ENCODE data around the gene IL1RAPL1. TPM values are rescaled to one million over a fixed set of nuclear protein-coding genes. Genes with fewer than 3 reads are reported as not detected.

The IL1RAPL1 gene
- total RNA-seq, 1 experiment from 2014 or later = not detected

GRCh38 chrX:29935455-29935854 lies 1348.2 kb downstream of the IL1RAPL1 start:
- H3K4me1 Mint-ChIP-seq (ENCODE audit: insufficient read depth, unreplicated experiment) = no peaks in the 10 kb centered on the region
- no peak overlapping the region for H3K4me3 Mint-ChIP-seq (ENCODE audit: unreplicated experiment)
- no peak for TF ChIP-seq CTCF (IDR thresholded peaks at IDR 0.05; ENCODE audit: unreplicated experiment)
- intact Hi-C loops (cut with micrococcal nuclease) = no loop called here
- H3K27ac Mint-ChIP-seq (ENCODE audit: low read depth, unreplicated experiment) = no peak overlapping the region
- peaks cover 5% of the 10 kb centered on the region for H3K36me3 Mint-ChIP-seq (ENCODE audit: insufficient read depth, unreplicated experiment)
- no TSS peak for BruUV-seq (replicated peaks)
- ChIA-PET POLR2A (no interaction called here), CTCF (interaction anchor here (0.5 kb wide), 1 partner anchor 688 kb away, joined by 3 read pairs; no protein-coding TSS in a partner anchor)
- no peak for DNase-seq (ENCODE audit: unreplicated experiment)
- no peaks in the 10 kb centered on the region for H3K27me3 Mint-ChIP-seq (ENCODE audit: insufficient read depth, unreplicated experiment)
- no peaks in the 10 kb centered on the region for H3K9me3 Mint-ChIP-seq (ENCODE audit: unreplicated experiment)

- ChIA-PET POLR2A (no interaction called here), CTCF (interaction anchor here (0.7 to 1.0 kb wide), 2 partner anchors 14 to 117 kb away, joined by 3 read pairs; no protein-coding TSS in a partner anchor)
- no peak for TF ChIP-seq CTCF (IDR thresholded peaks at IDR 0.05; ENCODE audit: unreplicated experiment)
- intact Hi-C loops (cut with micrococcal nuclease) = no loop called here
- no peak for DNase-seq (ENCODE audit: unreplicated experiment)
- no TSS peak for BruUV-seq (replicated peaks)
- Mint-ChIP-seq H3K4me1 (ENCODE audit: insufficient read depth, unreplicated experiment) (no peaks in the 10 kb centered on the region), H3K4me3 (ENCODE audit: unreplicated experiment) (no peak overlapping the region), H3K27ac (ENCODE audit: low read depth, unreplicated experiment) (no peak overlapping the region), H3K9me3 (ENCODE audit: unreplicated experiment) (no peaks in the 10 kb centered on the region), H3K27me3 (ENCODE audit: insufficient read depth, unreplicated experiment) (peaks cover 14% of the 10 kb centered on the region), H3K36me3 (ENCODE audit: insufficient read depth, unreplicated experiment) (no peaks in the 10 kb centered on the region)
Observed at GRCh38 chrX:29940750-29941149, 1353.5 kb downstream of the IL1RAPL1 start.

GRCh38 chrX:29941287-29941686 lies 1354.0 kb downstream of the IL1RAPL1 start:
- DNase-seq (ENCODE audit: unreplicated experiment) = no peak
- no peak for TF ChIP-seq CTCF (IDR thresholded peaks at IDR 0.05; ENCODE audit: unreplicated experiment)
- intact Hi-C loops (cut with micrococcal nuclease) = no loop called here
- H3K36me3 Mint-ChIP-seq (ENCODE audit: insufficient read depth, unreplicated experiment) = no peaks in the 10 kb centered on the region
- H3K27ac Mint-ChIP-seq (ENCODE audit: low read depth, unreplicated experiment) = no peak overlapping the region
- POLR2A ChIA-PET = interaction anchor here (0.6 kb wide), 1 partner anchor 746 kb away, joined by 5 read pairs; no protein-coding TSS in a partner anchor
- H3K27me3 Mint-ChIP-seq (ENCODE audit: insufficient read depth, unreplicated experiment) = peaks cover 20% of the 10 kb centered on the region
- BruUV-seq (replicated peaks) = no TSS peak
- H3K9me3 Mint-ChIP-seq (ENCODE audit: unreplicated experiment) = no peaks in the 10 kb centered on the region
- CTCF ChIA-PET = interaction anchor here (0.5 to 0.9 kb wide), 4 partner anchors 117 to 271 kb away, joined by 3 read pairs; no protein-coding TSS in a partner anchor
- no peaks in the 10 kb centered on the region for H3K4me1 Mint-ChIP-seq (ENCODE audit: insufficient read depth, unreplicated experiment)
- no peak overlapping the region for H3K4me3 Mint-ChIP-seq (ENCODE audit: unreplicated experiment)

- POLR2A ChIA-PET = no interaction called here
- Mint-ChIP-seq H3K27me3 (ENCODE audit: insufficient read depth, unreplicated experiment) (peaks cover 23% of the 10 kb centered on the region), H3K36me3 (ENCODE audit: insufficient read depth, unreplicated experiment) (no peaks in the 10 kb centered on the region), H3K4me1 (ENCODE audit: insufficient read depth, unreplicated experiment) (no peaks in the 10 kb centered on the region), H3K9me3 (ENCODE audit: unreplicated experiment) (no peaks in the 10 kb centered on the region), H3K27ac (ENCODE audit: low read depth, unreplicated experiment) (no peak overlapping the region), H3K4me3 (ENCODE audit: unreplicated experiment) (no peak overlapping the region)
- CTCF ChIA-PET = interaction anchor here (0.6 to 1.1 kb wide), 2 partner anchors 342 to 354 kb away, joined by 3 read pairs; no protein-coding TSS in a partner anchor
- no TSS peak for BruUV-seq (replicated peaks)
- no peak for DNase-seq (ENCODE audit: unreplicated experiment)
- intact Hi-C loops (cut with micrococcal nuclease) = no loop called here
- TF ChIP-seq CTCF (IDR thresholded peaks at IDR 0.05; ENCODE audit: unreplicated experiment) = no peak
Observed at GRCh38 chrX:29947225-29947624, 1360.0 kb downstream of the IL1RAPL1 start.

Measured in MCF 10A (cell line).